HCT116 (cell line): ENCODE measurements around the gene BRINP2.

Experiments used
- ATF3 ChIP-seq: IDR thresholded peaks from 2 replicates; pipeline ENCODE4 v1.6.1; 2012
- CEBPB ChIP-seq: IDR thresholded peaks from 2 replicates; pipeline ENCODE4 v1.6.1; 2012; ENCODE audit warnings: low read depth
- CTCF ChIP-seq, 3 experiments: fragments of 200-600 bp in 1 of 3; sonication (generic) in 1 of 3; IDR thresholded peaks in 2 of 3; conservative IDR thresholded peaks in 1 of 3; 2 replicates each; pipeline ENCODE4 v1.5.1; 2012 to 2017; ENCODE audit warnings: low read depth in 2 of 3, low read length in 2 of 3, antibody characterized with exemption in 1 of 3, borderline replicate concordance in 1 of 3, control low read depth in 1 of 3, mild to moderate bottlenecking in 1 of 3, mixed read lengths in 1 of 3, mixed run types in 1 of 3, moderate library complexity in 1 of 3; ENCODE audit not compliant: insufficient read depth in 1 of 3
- EZH2 ChIP-seq: fragments of 200-600 bp; sonication (generic); IDR thresholded peaks from 2 replicates; pipeline ENCODE4 v1.6.1; 2017; ENCODE audit warnings: antibody characterized with exemption, mixed run types
- EZH2phosphoT487 ChIP-seq: fragments of 200-600 bp; IDR thresholded peaks from 2 replicates; pipeline ENCODE4 v1.6.1; 2018; ENCODE audit warnings: antibody characterized with exemption, borderline replicate concordance
- POLR2A ChIP-seq: IDR thresholded peaks from 2 replicates; pipeline ENCODE4 v1.7.0; 2011; ENCODE audit warnings: borderline replicate concordance; ENCODE audit not compliant: insufficient read depth, insufficient read length; ENCODE audit errors: extremely low read depth
- POLR2AphosphoS5 ChIP-seq: IDR thresholded peaks from 2 replicates; pipeline ENCODE4 v1.6.1; 2011; ENCODE audit warnings: mild to moderate bottlenecking, low read depth, low read length, moderate library complexity
- SIN3A ChIP-seq: IDR thresholded peaks from 2 replicates; pipeline ENCODE4 v1.6.1; 2012; ENCODE audit warnings: low read depth
- SP1 ChIP-seq: IDR thresholded peaks from 2 replicates; pipeline ENCODE4 v1.6.1; 2012; ENCODE audit warnings: low read depth
- TCF7L2 ChIP-seq: IDR thresholded peaks from 2 replicates; pipeline ENCODE4 v1.7.0; 2011; ENCODE audit warnings: borderline replicate concordance, inconsistent platforms; ENCODE audit not compliant: insufficient read depth, insufficient read length; ENCODE audit errors: extremely low read depth
- ZFX ChIP-seq: fragments of 450-650 bp; IDR thresholded peaks from 2 replicates; pipeline ENCODE4 v1.6.1; 2017
- ZNF274 ChIP-seq: fragments of 200-500 bp; sonication (Bioruptor generic); IDR thresholded peaks from 2 replicates; pipeline ENCODE4 v1.6.1; 2014; ENCODE audit warnings: mild to moderate bottlenecking, low read depth, low read length, inconsistent platforms
- TF ChIP-seq, protein P1 (sequence below): IDR thresholded peaks from 2 replicates; pipeline ENCODE4 v1.6.1; 2012; ENCODE audit warnings: low read depth

- TF ChIP-seq CTCF (IDR thresholded peaks at IDR 0.05 in 2 of 3, conservative IDR thresholded peaks at IDR 0.05 in 1 of 3; ENCODE audit: borderline replicate concordance in 1 of 3, insufficient read depth in 1 of 3, low read depth in 2 of 3, low read length in 2 of 3) (no peak), EZH2 (no peak), ZNF274 (no peak), TCF7L2 (no peak), EZH2phosphoT487 (no peak), ATF3 (no peak), POLR2AphosphoS5 (no peak), SP1 (no peak), ZFX (no peak), POLR2A (no peak), SIN3A (no peak), CEBPB (no peak)
- TF ChIP-seq, protein P1, sequence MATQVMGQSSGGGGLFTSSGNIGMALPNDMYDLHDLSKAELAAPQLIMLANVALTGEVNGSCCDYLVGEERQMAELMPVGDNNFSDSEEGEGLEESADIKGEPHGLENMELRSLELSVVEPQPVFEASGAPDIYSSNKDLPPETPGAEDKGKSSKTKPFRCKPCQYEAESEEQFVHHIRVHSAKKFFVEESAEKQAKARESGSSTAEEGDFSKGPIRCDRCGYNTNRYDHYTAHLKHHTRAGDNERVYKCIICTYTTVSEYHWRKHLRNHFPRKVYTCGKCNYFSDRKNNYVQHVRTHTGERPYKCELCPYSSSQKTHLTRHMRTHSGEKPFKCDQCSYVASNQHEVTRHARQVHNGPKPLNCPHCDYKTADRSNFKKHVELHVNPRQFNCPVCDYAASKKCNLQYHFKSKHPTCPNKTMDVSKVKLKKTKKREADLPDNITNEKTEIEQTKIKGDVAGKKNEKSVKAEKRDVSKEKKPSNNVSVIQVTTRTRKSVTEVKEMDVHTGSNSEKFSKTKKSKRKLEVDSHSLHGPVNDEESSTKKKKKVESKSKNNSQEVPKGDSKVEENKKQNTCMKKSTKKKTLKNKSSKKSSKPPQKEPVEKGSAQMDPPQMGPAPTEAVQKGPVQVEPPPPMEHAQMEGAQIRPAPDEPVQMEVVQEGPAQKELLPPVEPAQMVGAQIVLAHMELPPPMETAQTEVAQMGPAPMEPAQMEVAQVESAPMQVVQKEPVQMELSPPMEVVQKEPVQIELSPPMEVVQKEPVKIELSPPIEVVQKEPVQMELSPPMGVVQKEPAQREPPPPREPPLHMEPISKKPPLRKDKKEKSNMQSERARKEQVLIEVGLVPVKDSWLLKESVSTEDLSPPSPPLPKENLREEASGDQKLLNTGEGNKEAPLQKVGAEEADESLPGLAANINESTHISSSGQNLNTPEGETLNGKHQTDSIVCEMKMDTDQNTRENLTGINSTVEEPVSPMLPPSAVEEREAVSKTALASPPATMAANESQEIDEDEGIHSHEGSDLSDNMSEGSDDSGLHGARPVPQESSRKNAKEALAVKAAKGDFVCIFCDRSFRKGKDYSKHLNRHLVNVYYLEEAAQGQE = no peak
These were observed 82.1 kb downstream of the BRINP2 start for GRCh38 chr1:177252877-177253276.
